ENCODE data around the gene KREMEN1. TPM values are rescaled to one million over a fixed set of nuclear protein-coding genes. Genes with fewer than 3 reads are reported as not detected.
A peak's percentile ranks its signal among the peaks of the same experiment; 100 is the strongest.

Gene KREMEN1
- total and polyA plus RNA-seq, 2 of the 4 experiments (the other 2 are of a cell fraction), result 2.9 to 4.6 TPM

- Histone ChIP-seq H3K9me1 (ENCODE audit: insufficient read depth, low read length) (peaks cover 14% of the 10 kb centered on the region; the same call in 1 of the 2 replicates), H2BK120ac (ENCODE audit: low read depth, low read length) (peak overlapping the region; percentile 28; the same call in 1 of the 2 replicates), H2BK5ac (ENCODE audit: low read depth, low read length, poor library complexity, severe bottlenecking) (peak overlapping the region; percentile 75), H3K4me3 (ENCODE audit: insufficient read depth, low read depth, low read length) (no peak overlapping the region), H2AFZ (replicated peaks; ENCODE audit: low read length, poor library complexity) (no peak overlapping the region), H2BK15ac (ENCODE audit: low read depth, low read length) (peak overlapping the region; percentile 59; the same call in 2 of the 3 replicates), H3K9me3 (ENCODE audit: control insufficient read depth, insufficient read depth, low read length) (peaks cover 5% of the 10 kb centered on the region), H4K91ac (ENCODE audit: insufficient read depth, low read depth, low read length) (peak overlapping the region; percentile 43), H3K14ac (replicated peaks; ENCODE audit: low read depth, low read length) (0 out of 2 replicates have a peak overlapping the region, but pooled peaks have one; percentile 33), H3K9ac (ENCODE audit: low read depth, low read length) (no peak overlapping the region), H3K27ac (ENCODE audit: insufficient read depth, low read length) (peak overlapping the region; percentile 95; the same call in 1 of the 2 replicates), H4K8ac (ENCODE audit: low read depth in 2 of 2, low read length in 2 of 2) (peak overlapping the region in 1 of 2 experiments; percentile 37; a peak in 2 of 4 replicates), H4K5ac (ENCODE audit: low read depth, low read length) (no peak overlapping the region), H3K36me3 (ENCODE audit: control insufficient read depth, insufficient read depth, low read length) (no peaks in the 10 kb centered on the region), H3K4me1 (ENCODE audit: control insufficient read depth, insufficient read depth, low read length) (peaks cover 22% of the 10 kb centered on the region), H3K18ac (ENCODE audit: low read depth, low read length) (peak overlapping the region; percentile 61), H3K79me1 (ENCODE audit: low read depth in 1 of 2, low read length in 2 of 2) (0 out of 4 replicates have a peak, but pooled peaks cover 0 to 3% of the 10 kb centered on the region in 2 experiments), H3K27me3 (ENCODE audit: control insufficient read depth, insufficient read depth, low read length) (no peaks in the 10 kb centered on the region; the same call in 1 of the 2 replicates), H3K23ac (ENCODE audit: low read depth, low read length) (peak overlapping the region; percentile 40; the same call in 1 of the 2 replicates), H3K4ac (ENCODE audit: low read depth, low read length) (peak overlapping the region; percentile 55), H2BK20ac (ENCODE audit: low read depth, low read length) (peak overlapping the region; percentile 57), H3K4me2 (ENCODE audit: low read depth, low read length) (peak overlapping the region; percentile 27), H2AK9ac (replicated peaks; ENCODE audit: low read depth, low read length, poor library complexity) (no peak overlapping the region), H4K20me1 (ENCODE audit: insufficient read depth, low read length) (0 out of 2 replicates have a peak, but pooled peaks cover 4% of the 10 kb centered on the region), H3K56ac (ENCODE audit: extremely low read depth, insufficient read depth, low read length) (no peak overlapping the region), H2AK5ac (ENCODE audit: low read depth, low read length) (peak overlapping the region; percentile 68; the same call in 1 of the 2 replicates)
- POLR2A ChIA-PET (ENCODE audit: unreplicated experiment), result no interaction called here
- in situ Hi-C loops (cut with MboI; ENCODE audit: low sequenced_read_pairs), result no loop called here
- dilution Hi-C loops (cut with HindIII; ENCODE audit: low sequenced_read_pairs, unreplicated experiment), result no loop called here
- WGBS, 2 experiments (ENCODE audit: extremely low coverage in 2 of 2, insufficient read length in 1 of 2), result no CpG with 5 or more reads among the region's 3 CpGs
- CTCF ChIA-PET, result interaction anchor here (0.6 to 1.5 kb wide), 3 partner anchors 36 to 37 kb away, joined by 3 read pairs; no protein-coding TSS in a partner anchor
- DNase-seq, result peak; percentile 84
- intact Hi-C loops (cut with micrococcal nuclease), result no loop called here
- TF ChIP-seq RFX5 (IDR thresholded peaks at IDR 0.05; ENCODE audit: low read depth, low read length) (no peak), RAD21 (IDR thresholded peaks at IDR 0.05; ENCODE audit: low read length) (no peak), CTCF (conservative IDR thresholded peaks at IDR 0.05; ENCODE audit: low read depth, low read length) (no peak), CHD1 (IDR thresholded peaks at IDR 0.05; ENCODE audit: low read depth, low read length) (no peak), USF2 (IDR thresholded peaks at IDR 0.05; ENCODE audit: low read depth, low read length) (no peak), MAZ (IDR thresholded peaks at IDR 0.05; ENCODE audit: borderline replicate concordance, low read depth, low read length) (no peak), CEBPB (IDR thresholded peaks at IDR 0.05; ENCODE audit: low read depth, low read length) (peak; percentile 65), MXI1 (IDR thresholded peaks at IDR 0.05; ENCODE audit: borderline replicate concordance, low read depth, low read length) (no peak)
- BruUV-seq (replicated peaks), result no TSS peak
- ATAC-seq (ENCODE audit: low read depth), result peak; percentile 84
Measured at GRCh38 chr22:29116397-29117123, 43.7 kb downstream of the KREMEN1 start.
